ENCODE results near the gene RAP1A.

DNA sequence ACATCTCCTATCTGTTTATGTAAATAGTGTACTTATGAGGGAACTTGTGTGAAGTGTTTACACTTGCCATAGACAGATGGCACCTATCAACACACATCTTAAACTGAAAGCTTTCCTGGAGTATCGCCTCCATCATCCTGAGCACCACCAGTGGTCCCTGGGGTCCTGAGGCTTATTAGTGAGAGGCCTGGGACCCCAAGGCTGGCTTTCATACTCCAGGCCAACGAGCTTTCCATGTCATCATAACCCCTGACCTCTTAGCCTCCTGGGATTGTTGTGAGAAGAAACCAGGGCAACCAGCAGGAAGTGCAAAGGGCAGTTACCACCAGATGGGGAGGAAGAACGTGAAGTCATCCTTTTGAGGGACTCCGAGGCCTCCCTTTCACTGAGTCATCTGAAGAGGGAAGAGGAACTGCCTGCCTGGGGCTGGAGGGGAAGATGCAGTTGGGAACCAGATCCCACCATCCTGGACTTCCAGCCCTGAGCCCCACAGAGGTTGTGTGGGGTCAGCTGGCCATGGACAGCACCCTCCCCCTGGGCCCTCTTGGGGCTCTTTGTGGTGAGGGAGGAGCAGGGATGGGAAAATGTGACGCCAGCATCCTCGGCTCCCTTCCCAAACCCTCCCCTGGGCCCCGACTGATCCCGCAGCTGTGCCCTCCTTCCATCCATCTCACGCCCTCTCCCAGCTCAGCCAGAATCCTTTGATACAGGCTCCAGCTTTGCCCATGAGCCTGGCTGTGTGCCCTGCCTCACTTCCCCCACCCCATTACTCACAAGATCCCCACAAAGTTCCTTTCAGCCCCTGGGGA lies 113.8 kb downstream of the RAP1A start:
- TF ChIP-seq, protein P1, sequence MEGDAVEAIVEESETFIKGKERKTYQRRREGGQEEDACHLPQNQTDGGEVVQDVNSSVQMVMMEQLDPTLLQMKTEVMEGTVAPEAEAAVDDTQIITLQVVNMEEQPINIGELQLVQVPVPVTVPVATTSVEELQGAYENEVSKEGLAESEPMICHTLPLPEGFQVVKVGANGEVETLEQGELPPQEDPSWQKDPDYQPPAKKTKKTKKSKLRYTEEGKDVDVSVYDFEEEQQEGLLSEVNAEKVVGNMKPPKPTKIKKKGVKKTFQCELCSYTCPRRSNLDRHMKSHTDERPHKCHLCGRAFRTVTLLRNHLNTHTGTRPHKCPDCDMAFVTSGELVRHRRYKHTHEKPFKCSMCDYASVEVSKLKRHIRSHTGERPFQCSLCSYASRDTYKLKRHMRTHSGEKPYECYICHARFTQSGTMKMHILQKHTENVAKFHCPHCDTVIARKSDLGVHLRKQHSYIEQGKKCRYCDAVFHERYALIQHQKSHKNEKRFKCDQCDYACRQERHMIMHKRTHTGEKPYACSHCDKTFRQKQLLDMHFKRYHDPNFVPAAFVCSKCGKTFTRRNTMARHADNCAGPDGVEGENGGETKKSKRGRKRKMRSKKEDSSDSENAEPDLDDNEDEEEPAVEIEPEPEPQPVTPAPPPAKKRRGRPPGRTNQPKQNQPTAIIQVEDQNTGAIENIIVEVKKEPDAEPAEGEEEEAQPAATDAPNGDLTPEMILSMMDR (IDR thresholded peaks at IDR 0.05), result no peak
- TF ChIP-seq POLR2A (IDR thresholded peaks at IDR 0.05), result no peak
